Fibroblast of skin of right biceps (primary cell): ENCODE data around the gene CEP128.

Experiments
- DNase-seq: peaks from one replicate; pipeline ENCODE4 v3.0.0-alpha.2; 2013

CEP128 gene

GRCh38 chr14:80535171-80535570 lies 406.4 kb downstream of the CEP128 start:
- no peak for DNase-seq

- peak; percentile 27 for DNase-seq
Measured at GRCh38 chr14:80523518-80524117, 417.9 kb downstream of the CEP128 start.

- peak; percentile 18 for DNase-seq
Measured at GRCh38 chr14:80522936-80523335, 418.6 kb downstream of the CEP128 start.

- DNase-seq: no peak
Measured at GRCh38 chr14:80522411-80522810, 419.1 kb downstream of the CEP128 start.

GRCh38 chr14:80521456-80521855 lies 420.1 kb downstream of the CEP128 start:
- no peak for DNase-seq

- no peak for DNase-seq
Measured at GRCh38 chr14:80519002-80519401, 422.5 kb downstream of the CEP128 start.

- DNase-seq: no peak
Measured at GRCh38 chr14:80518173-80518572, 423.4 kb downstream of the CEP128 start.

GRCh38 chr14:80507292-80507869 lies 434.2 kb downstream of the CEP128 start:
- no peak for DNase-seq

GRCh38 chr14:80504781-80505180 lies 436.8 kb downstream of the CEP128 start:
- DNase-seq: peak; percentile 28

GRCh38 chr14:80498533-80498932 lies 443.0 kb downstream of the CEP128 start:
- no peak for DNase-seq

GRCh38 chr14:80496090-80496489 lies 445.4 kb downstream of the CEP128 start:
- no peak for DNase-seq

- no peak for DNase-seq
Measured at GRCh38 chr14:80494769-80495168, 446.8 kb downstream of the CEP128 start.

- no peak for DNase-seq
Measured at GRCh38 chr14:80493620-80494019, 447.9 kb downstream of the CEP128 start.

GRCh38 chr14:80491650-80492049 lies 449.9 kb downstream of the CEP128 start:
- no peak for DNase-seq

- DNase-seq: peak; percentile 36
Measured at GRCh38 chr14:80491131-80491530, 450.4 kb downstream of the CEP128 start.

- no peak for DNase-seq
Measured at GRCh38 chr14:80489513-80489912, 452.0 kb downstream of the CEP128 start.

- DNase-seq: no peak
Measured at GRCh38 chr14:80485764-80486163, 455.8 kb downstream of the CEP128 start.

- peak; percentile 32 for DNase-seq
Measured at GRCh38 chr14:80483331-80483730, 458.2 kb downstream of the CEP128 start.

GRCh38 chr14:80477388-80478160 lies 464.0 kb downstream of the CEP128 start:
- peak; percentile 53 for DNase-seq

GRCh38 chr14:80475074-80475473 lies 466.5 kb downstream of the CEP128 start:
- DNase-seq: peak; percentile 60

GRCh38 chr14:80468331-80469122 lies 473.0 kb downstream of the CEP128 start:
- DNase-seq: no peak

GRCh38 chr14:80465546-80466220 lies 475.9 kb downstream of the CEP128 start:
- DNase-seq: no peak
